ENCODE measurements around the gene TAF1C. TPM values are rescaled to one million over a fixed set of nuclear protein-coding genes. Genes with fewer than 3 reads are reported as not detected.

TAF1C gene
- total RNA-seq, 3 donors from 2014 or later, result 29.5 to 52.7 (median 39.0) TPM

- H3K27me3 ChIP-seq, result no peaks in the 10 kb centered on the region
- H3K9me3 ChIP-seq, result no peaks in the 10 kb centered on the region
- TF ChIP-seq CTCF (IDR thresholded peaks at IDR 0.05) (no peak), POLR2AphosphoS5 (IDR thresholded peaks at IDR 0.05) (no peak), POLR2A (IDR thresholded peaks at IDR 0.05) (no peak)
- no peak for DNase-seq (ENCODE audit: low spot score in 2 of 2)
- no peaks in the 10 kb centered on the region for H3K4me1 ChIP-seq
- intact Hi-C loops (cut with DNase I; ENCODE audit: low total_unique reads), result no loop called here
- H3K27ac ChIP-seq, result no peak overlapping the region
- no peak overlapping the region for H3K4me3 ChIP-seq
- no peaks in the 10 kb centered on the region for H3K36me3 ChIP-seq
Measured at GRCh38 chr16:84153660-84154214, 33.1 kb downstream of the TAF1C start.

GRCh38 chr16:84150926-84151325 lies 35.9 kb downstream of the TAF1C start:
- intact Hi-C loops (cut with DNase I; ENCODE audit: low total_unique reads), result no loop called here
- Histone ChIP-seq H3K9me3 (no peaks in the 10 kb centered on the region), H3K27ac (no peak overlapping the region), H3K4me1 (no peaks in the 10 kb centered on the region), H3K4me3 (no peak overlapping the region), H3K27me3 (no peaks in the 10 kb centered on the region), H3K36me3 (no peaks in the 10 kb centered on the region)
- DNase-seq (ENCODE audit: low spot score in 2 of 2), result no peak
- TF ChIP-seq POLR2AphosphoS5 (IDR thresholded peaks at IDR 0.05) (no peak), POLR2A (IDR thresholded peaks at IDR 0.05) (no peak), CTCF (IDR thresholded peaks at IDR 0.05) (no peak)

DNA sequence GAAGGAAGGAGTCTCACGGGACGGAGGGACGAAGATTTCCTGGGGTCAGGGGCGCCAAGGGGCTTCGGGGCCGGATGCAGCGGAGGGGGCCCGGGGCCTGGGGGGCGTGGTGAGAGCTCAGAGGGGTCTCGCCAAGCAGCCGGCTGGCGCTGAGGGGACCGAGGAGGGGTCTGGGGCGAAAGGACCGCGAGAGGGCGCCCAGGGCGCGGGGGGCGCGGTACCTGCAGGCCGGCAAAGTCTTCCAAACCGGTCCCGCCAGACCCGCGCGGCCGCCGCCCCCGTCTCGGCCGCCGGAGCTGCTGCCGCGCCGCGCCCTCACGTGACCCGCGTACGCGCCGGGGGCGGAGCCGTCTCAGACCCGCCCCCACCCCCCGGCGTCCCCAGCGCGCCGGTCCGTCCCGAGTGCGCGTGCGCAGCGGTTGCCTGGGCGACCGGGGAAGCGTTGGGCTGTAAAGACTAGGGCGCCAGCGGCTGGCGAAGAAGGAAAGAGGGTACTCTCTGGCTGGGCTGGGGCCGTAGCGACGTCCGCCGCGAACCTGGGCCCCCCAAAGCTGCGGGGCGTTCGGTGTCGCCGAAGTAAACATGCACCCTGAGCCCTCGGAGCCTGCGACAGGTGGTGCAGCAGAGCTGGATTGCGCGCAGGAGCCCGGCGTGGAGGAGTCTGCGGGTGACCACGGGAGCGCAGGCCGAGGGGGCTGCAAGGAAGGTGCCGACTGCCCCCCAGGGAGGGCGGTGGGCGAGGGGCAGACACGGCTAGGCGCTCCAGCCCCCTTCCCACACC lies 41.8 kb downstream of the TAF1C start, which contains the start of the genes DNAAF1 and HSDL1:
DNAAF1 (plus strand) TSS at position 450 of the 781 bp plus-strand sequence; CDS start at position 583, 133 bp downstream.
HSDL1 (minus strand) TSS at position 319 of the 781 bp plus-strand sequence. CDS start 13,856 bp downstream, outside the sequence.
- no peak for TF ChIP-seq CTCF (IDR thresholded peaks at IDR 0.05)
- peak in 1 of 3 donors; percentile 19 for TF ChIP-seq POLR2AphosphoS5 (IDR thresholded peaks at IDR 0.05)
- peak within 1 kb of the TSS; percentile 83 to 86 for H3K27ac ChIP-seq

DNA sequence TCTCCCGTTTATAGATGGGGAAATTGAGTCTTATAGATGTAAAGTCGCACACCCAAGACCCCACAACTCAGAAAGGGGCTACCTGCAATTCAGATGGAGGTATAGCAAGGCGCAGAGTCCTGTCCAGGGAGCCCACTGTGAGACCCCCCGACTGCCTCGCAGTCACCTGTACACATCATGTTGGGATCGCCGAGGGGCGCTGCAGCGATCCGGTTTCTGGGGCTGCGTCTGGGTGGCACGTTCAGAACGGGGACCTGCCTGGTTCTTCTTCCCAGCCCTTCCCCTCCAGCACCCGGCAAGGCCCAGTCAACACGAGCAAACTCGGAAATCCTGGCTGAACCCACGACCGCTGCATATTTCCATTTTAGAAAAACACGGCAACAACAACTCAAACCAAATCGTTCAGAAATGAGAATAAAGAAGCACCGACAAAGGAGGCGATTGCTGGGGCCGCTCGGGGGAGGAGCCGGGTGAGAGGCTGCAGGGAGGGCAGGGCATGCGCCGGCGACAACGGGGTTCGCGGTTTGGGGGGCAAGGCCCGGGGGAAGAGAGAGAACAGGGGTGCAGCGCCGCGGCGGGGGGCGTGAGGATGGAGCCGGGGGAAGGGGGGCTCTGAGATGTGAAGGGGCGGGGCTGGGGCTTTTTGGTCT lies 42.5 kb downstream of the TAF1C start:
- H3K4me3 ChIP-seq, result peak overlapping the region; percentile 89 to 98 (median 95)
- H3K27me3 ChIP-seq, result no peaks in the 10 kb centered on the region
- no peak for DNase-seq (ENCODE audit: low spot score in 2 of 2)
- H3K9me3 ChIP-seq, result no peaks in the 10 kb centered on the region
- no peaks in the 10 kb centered on the region for H3K4me1 ChIP-seq
- H3K27ac ChIP-seq, result peak overlapping the region; percentile 83 to 86
- no peak for TF ChIP-seq POLR2A (IDR thresholded peaks at IDR 0.05)
- TF ChIP-seq POLR2AphosphoS5 (IDR thresholded peaks at IDR 0.05), result no peak
- no peak for TF ChIP-seq CTCF (IDR thresholded peaks at IDR 0.05)
- H3K36me3 ChIP-seq, result no peaks in the 10 kb centered on the region
- intact Hi-C loops (cut with DNase I; ENCODE audit: low total_unique reads), result no loop called here

More for the DNA sequence above, 41.8 kb downstream of the TAF1C start, which contains the start of the genes DNAAF1 and HSDL1:
- H3K4me1 ChIP-seq, result no peaks in the 10 kb centered on the region
- peak; percentile 81 to 88 for DNase-seq (ENCODE audit: low spot score in 2 of 2)
- H3K9me3 ChIP-seq, result no peaks in the 10 kb centered on the region
- H3K4me3 ChIP-seq, result peak within 1 kb of the TSS; percentile 89 to 98 (median 95)
- H3K27me3 ChIP-seq, result no peaks in the 10 kb centered on the region
- intact Hi-C loops (cut with DNase I; ENCODE audit: low total_unique reads), result no loop called here
- H3K36me3 ChIP-seq, result no peaks in the 10 kb centered on the region
